ENCODE data around the gene GRIN2C. TPM values are rescaled to one million over a fixed set of nuclear protein-coding genes. Genes with fewer than 3 reads are reported as not detected.
A peak's percentile ranks its signal among the peaks of the same experiment; 100 is the strongest.

GRIN2C gene
- total RNA-seq, 1 donor from 2014 or later: not detected

DNA sequence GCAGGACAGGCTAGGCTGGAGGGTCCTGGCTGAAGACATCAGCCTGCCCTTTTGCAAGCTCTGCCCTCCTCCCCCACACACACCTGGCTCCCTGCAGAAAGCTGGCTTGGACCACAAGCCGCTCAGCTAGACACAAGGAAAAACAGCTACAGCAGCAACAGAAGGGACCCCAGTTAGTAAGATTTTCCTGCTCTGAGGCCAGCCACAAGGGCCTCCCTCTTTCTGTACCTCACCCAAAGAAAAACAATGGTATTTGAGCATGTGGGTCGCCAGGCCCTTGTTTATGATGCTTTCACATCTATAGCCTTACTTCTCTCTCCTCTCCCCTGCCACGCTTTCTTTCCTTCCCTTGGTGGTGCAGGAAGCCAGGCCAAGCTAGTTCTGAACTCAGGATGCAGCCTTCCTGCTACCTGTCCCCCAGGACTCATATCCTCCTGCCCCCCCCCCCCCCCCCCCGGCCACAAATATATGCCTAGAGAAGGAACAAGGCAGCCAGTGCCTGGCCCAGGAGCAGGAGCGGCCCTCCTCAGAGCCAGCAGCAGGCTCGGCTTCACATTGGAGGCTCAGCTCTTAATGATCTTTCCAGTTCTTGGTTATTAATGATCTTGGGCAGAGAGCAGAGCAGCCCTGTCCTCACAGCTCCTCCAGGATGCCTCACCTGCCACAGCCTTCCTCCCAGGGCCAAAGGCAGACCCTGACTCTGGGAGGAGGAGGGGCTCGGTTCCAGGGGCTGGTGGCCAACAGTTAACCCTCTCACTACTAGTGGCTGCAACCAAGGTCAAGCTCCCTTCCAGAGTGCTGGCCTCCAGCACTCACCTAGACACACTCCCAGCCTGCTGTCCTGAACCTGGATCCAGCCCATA, 19.5 kb downstream of the GRIN2C start:
- no peak for DNase-seq (ENCODE audit: low spot score)
- no peak overlapping the region for H3K27ac Mint-ChIP-seq
- no peaks in the 10 kb centered on the region for H3K36me3 ChIP-seq
- no peaks in the 10 kb centered on the region for H3K9me3 ChIP-seq (ENCODE audit: low read depth)
- H3K79me2 ChIP-seq (ENCODE audit: low read depth): no peaks in the 10 kb centered on the region
- H3K4me3 ChIP-seq: no peak overlapping the region
- H3K27me3 Mint-ChIP-seq (ENCODE audit: insufficient read depth, low read depth): peaks cover 36% of the 10 kb centered on the region
- H2AFZ ChIP-seq (replicated peaks): no peak overlapping the region
- H3K4me1 ChIP-seq: peaks cover 9% of the 10 kb centered on the region
- peaks cover 7% of the 10 kb centered on the region for H3K36me3 Mint-ChIP-seq
- peak overlapping the region; percentile 38 for H3K4me2 ChIP-seq
- H3K4me3 Mint-ChIP-seq: no peak overlapping the region
- H3K4me1 Mint-ChIP-seq: peaks cover 15% of the 10 kb centered on the region
- H3K9ac ChIP-seq: no peak overlapping the region
- H3K9me3 Mint-ChIP-seq: no peaks in the 10 kb centered on the region
- H3K27ac ChIP-seq: no peak overlapping the region
- peaks cover 13% of the 10 kb centered on the region for H3F3A ChIP-seq (ENCODE audit: low read depth)
- peaks cover 43% of the 10 kb centered on the region for H3K27me3 ChIP-seq
- TF ChIP-seq, protein P1, sequence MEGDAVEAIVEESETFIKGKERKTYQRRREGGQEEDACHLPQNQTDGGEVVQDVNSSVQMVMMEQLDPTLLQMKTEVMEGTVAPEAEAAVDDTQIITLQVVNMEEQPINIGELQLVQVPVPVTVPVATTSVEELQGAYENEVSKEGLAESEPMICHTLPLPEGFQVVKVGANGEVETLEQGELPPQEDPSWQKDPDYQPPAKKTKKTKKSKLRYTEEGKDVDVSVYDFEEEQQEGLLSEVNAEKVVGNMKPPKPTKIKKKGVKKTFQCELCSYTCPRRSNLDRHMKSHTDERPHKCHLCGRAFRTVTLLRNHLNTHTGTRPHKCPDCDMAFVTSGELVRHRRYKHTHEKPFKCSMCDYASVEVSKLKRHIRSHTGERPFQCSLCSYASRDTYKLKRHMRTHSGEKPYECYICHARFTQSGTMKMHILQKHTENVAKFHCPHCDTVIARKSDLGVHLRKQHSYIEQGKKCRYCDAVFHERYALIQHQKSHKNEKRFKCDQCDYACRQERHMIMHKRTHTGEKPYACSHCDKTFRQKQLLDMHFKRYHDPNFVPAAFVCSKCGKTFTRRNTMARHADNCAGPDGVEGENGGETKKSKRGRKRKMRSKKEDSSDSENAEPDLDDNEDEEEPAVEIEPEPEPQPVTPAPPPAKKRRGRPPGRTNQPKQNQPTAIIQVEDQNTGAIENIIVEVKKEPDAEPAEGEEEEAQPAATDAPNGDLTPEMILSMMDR (IDR thresholded peaks at IDR 0.05): no peak
- TF ChIP-seq EZH2phosphoT487 (IDR thresholded peaks at IDR 0.05): no peak
- no peak for TF ChIP-seq EZH2 (IDR thresholded peaks at IDR 0.05)
- peaks cover 35% of the 10 kb centered on the region for H4K20me1 ChIP-seq (ENCODE audit: low read depth)

DNA sequence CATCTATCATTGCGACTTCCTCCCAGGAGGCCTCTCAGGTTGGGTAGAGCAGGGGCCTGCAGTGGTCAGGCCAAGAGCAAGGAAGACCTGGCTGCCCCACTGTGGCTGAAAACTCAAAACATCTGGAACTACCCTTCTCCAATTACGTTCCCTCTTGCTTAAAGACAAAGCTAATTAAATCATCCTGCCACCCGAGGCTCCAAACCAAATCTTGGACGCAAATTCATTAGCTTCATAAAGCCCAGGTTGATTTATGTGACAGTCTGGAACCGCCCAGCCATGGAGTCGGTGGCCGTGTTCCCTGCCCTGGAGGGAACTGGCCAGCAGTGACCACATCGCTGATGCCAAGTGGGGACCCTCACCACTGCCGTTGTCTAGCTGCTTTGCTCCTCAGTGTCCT, 21.4 kb downstream of the GRIN2C start:
- Mint-ChIP-seq H3K4me1 (peaks cover 30% of the 10 kb centered on the region), H3K27me3 (ENCODE audit: insufficient read depth, low read depth) (peaks cover 26% of the 10 kb centered on the region), H3K36me3 (peaks cover 7% of the 10 kb centered on the region), H3K4me3 (no peak overlapping the region), H3K9me3 (no peaks in the 10 kb centered on the region), H3K27ac (no peak overlapping the region)
- H3K36me3 ChIP-seq: no peaks in the 10 kb centered on the region
- TF ChIP-seq, protein P1 (IDR thresholded peaks at IDR 0.05): no peak
- TF ChIP-seq EZH2 (IDR thresholded peaks at IDR 0.05) (no peak), EZH2phosphoT487 (IDR thresholded peaks at IDR 0.05) (no peak)
- H3F3A ChIP-seq (ENCODE audit: low read depth): peaks cover 13% of the 10 kb centered on the region
- no peak for DNase-seq (ENCODE audit: low spot score)
- no peak overlapping the region for H3K4me3 ChIP-seq
- no peak overlapping the region for H3K27ac ChIP-seq
- no peaks in the 10 kb centered on the region for H3K9me3 ChIP-seq (ENCODE audit: low read depth)
- peaks cover 31% of the 10 kb centered on the region for H4K20me1 ChIP-seq (ENCODE audit: low read depth)
- H2AFZ ChIP-seq (replicated peaks): no peak overlapping the region
- peaks cover 24% of the 10 kb centered on the region for H3K27me3 ChIP-seq
- peaks cover 19% of the 10 kb centered on the region for H3K4me1 ChIP-seq
- no peak overlapping the region for H3K9ac ChIP-seq
- H3K4me2 ChIP-seq: no peak overlapping the region
- no peaks in the 10 kb centered on the region for H3K79me2 ChIP-seq (ENCODE audit: low read depth)

GRCh38 chr17:74836691-74837467, 22.8 kb downstream of the GRIN2C start:
- peaks cover 10% of the 10 kb centered on the region for H3K27me3 ChIP-seq
- no peak overlapping the region for H3K27ac ChIP-seq
- no peaks in the 10 kb centered on the region for H3K9me3 ChIP-seq (ENCODE audit: low read depth)
- Mint-ChIP-seq H3K9me3 (no peaks in the 10 kb centered on the region), H3K36me3 (peaks cover 7% of the 10 kb centered on the region), H3K4me3 (no peak overlapping the region), H3K4me1 (peaks cover 33% of the 10 kb centered on the region), H3K27ac (no peak overlapping the region), H3K27me3 (ENCODE audit: insufficient read depth, low read depth) (peaks cover 24% of the 10 kb centered on the region)
- H3K4me1 ChIP-seq: peaks cover 19% of the 10 kb centered on the region
- peaks cover 23% of the 10 kb centered on the region for H4K20me1 ChIP-seq (ENCODE audit: low read depth)
- no peak for DNase-seq (ENCODE audit: low spot score)
- peaks cover 8% of the 10 kb centered on the region for H3F3A ChIP-seq (ENCODE audit: low read depth)
- no peaks in the 10 kb centered on the region for H3K36me3 ChIP-seq
- H3K9ac ChIP-seq: no peak overlapping the region
- H2AFZ ChIP-seq (replicated peaks): no peak overlapping the region
- TF ChIP-seq EZH2 (IDR thresholded peaks at IDR 0.05) (no peak), EZH2phosphoT487 (IDR thresholded peaks at IDR 0.05) (no peak)
- TF ChIP-seq, protein P1 (IDR thresholded peaks at IDR 0.05): no peak
- no peak overlapping the region for H3K4me3 ChIP-seq
- no peaks in the 10 kb centered on the region for H3K79me2 ChIP-seq (ENCODE audit: low read depth)
- H3K4me2 ChIP-seq: no peak overlapping the region
